HFF-Myc (cell line): ENCODE measurements around the gene MTMR12.
A peak's percentile ranks its signal among the peaks of the same experiment; 100 is the strongest.
"Not testable (repeated sequence)": the region's sequence is repeated elsewhere in the genome, so short reads cannot be mapped to it uniquely, and the experiment has no call there.

ENCODE experiments used
- DNase-seq: peaks from one replicate; pipeline ENCODE4 v3.0.0-alpha.2; 2011; ENCODE audit warnings: low read depth; ENCODE audit errors: extremely low read depth
- H3K4me3 ChIP-seq: replicated peaks from 2 replicates; pipeline ENCODE4 v1.5.1; 2011; ENCODE audit warnings: low read depth, mild to moderate bottlenecking, control low read depth, low read length
- TF ChIP-seq, protein P1 (sequence below): IDR thresholded peaks from 2 replicates; pipeline ENCODE4 v1.5.1; 2012; ENCODE audit warnings: mild to moderate bottlenecking, low read depth, low read length, control low read depth; ENCODE audit errors: missing control alignments

The MTMR12 gene

DNA sequence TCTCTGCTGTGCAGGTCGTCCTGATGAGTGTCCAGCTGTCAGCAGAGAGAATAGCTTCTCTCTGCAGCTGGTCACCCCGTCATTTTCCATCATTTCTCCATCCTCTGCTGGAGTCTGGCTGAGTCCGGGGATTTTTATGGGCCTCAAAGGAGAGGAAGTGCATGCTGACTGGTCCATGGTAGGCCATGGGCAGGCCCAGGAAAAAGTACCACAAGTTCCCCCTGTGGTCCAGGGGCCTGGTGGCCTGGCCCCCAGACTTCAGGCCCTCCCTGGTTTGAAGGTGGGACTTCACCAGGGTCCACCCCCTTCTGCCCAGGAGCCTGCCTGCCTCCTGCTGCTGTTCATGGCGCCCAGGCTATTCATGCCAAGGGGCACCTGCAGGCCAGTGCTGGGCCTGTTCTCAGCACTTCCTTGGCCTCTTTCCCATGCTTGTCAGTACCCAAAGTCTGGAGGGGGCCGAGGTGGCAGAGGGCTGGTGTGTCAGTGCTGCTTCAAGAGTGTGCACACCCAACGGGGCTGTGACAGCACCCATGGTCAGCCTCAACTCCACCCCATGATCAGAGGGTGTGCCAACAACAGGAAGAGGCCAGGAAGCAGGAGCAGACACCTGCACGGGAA lies 7.3 kb upstream of the MTMR12 start:
- no peak overlapping the region for H3K4me3 ChIP-seq
- TF ChIP-seq, protein P1, sequence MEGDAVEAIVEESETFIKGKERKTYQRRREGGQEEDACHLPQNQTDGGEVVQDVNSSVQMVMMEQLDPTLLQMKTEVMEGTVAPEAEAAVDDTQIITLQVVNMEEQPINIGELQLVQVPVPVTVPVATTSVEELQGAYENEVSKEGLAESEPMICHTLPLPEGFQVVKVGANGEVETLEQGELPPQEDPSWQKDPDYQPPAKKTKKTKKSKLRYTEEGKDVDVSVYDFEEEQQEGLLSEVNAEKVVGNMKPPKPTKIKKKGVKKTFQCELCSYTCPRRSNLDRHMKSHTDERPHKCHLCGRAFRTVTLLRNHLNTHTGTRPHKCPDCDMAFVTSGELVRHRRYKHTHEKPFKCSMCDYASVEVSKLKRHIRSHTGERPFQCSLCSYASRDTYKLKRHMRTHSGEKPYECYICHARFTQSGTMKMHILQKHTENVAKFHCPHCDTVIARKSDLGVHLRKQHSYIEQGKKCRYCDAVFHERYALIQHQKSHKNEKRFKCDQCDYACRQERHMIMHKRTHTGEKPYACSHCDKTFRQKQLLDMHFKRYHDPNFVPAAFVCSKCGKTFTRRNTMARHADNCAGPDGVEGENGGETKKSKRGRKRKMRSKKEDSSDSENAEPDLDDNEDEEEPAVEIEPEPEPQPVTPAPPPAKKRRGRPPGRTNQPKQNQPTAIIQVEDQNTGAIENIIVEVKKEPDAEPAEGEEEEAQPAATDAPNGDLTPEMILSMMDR, result no peak
- no peak for DNase-seq

DNA sequence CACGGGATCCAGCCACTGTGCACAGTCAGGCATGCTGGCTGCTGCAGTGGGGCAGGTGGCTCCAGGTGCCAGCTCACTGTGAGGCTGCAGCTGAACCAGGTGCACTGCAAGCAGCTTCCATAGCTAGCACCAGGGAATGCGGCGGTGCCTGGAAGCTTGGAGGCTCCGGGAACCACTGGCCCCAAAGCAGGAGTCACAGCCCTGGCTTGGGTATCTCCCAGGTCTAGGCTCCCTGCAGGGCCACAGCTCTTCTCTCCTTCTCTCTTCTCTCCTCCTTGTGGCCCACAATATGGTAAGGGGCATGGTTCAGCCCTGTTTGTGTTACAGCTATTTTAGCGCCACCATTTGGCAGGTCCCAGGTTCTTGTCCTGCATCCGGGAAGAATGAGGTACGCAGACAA lies 6.7 kb upstream of the MTMR12 start:
- no peak overlapping the region for H3K4me3 ChIP-seq
- TF ChIP-seq, protein P1, result no peak
- DNase-seq, result no peak

DNA sequence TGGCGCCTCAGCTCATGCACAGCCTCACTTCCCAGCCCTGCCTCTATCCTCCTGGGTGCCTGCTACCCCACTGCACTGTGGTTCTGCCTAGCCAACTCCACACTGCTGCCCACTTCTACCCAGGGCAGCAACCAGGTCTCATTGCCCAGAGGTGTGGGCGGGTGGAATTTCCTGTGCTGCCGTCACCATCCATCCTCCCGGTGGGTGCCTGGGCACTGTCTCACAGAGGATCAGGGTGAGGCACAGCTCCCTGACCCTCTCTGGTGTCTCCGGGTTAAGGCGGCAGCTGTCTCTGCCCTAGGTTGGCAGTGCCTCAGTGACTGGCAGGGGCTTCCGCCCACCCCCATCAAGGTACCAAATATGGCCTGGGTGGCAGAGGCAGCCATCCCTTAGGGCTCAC lies 4.3 kb upstream of the MTMR12 start:
- TF ChIP-seq, protein P1, result no peak
- no peak overlapping the region for H3K4me3 ChIP-seq
- DNase-seq, result no peak

DNA sequence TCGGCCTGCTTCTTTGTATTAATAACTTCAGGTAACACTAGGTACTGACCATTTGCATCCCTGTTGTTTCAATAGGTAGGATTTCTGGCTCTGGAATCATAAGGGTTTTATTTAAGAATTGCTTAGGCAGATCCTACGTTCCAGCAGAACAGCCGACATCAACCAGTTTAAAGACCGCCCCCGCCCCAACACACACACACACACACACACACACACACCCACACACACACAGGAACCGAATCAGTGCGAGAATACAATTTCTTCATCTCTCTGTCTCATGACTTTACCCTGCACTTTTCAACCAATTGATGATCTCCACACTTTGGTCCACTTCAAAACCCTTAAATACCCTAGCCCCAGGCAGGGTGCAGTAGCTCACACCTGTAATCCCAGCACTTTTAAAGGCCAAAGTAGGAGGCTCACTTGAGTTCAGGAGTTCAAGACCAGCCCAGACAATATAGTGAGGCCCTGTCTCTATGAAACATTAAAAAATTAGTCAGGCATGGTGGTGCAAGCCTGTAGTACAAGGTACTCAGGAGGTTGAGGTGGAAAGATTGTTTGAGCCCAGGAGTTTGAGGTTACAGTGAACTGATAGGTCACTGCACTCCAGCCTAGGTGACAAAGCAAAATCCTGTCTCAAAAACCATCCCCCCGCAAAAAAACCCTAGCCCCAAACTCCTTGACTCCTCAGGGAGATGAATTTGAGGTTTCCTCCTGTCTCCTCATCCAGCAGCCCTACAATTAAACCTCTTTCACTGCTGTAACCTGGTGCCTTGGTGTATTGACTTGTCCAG lies 2.7 kb upstream of the MTMR12 start:
- DNase-seq, result no peak
- no peak overlapping the region for H3K4me3 ChIP-seq
- TF ChIP-seq, protein P1, result no peak

- DNase-seq, result no peak
- TF ChIP-seq, protein P1, result no peak
- no peak overlapping the region for H3K4me3 ChIP-seq
Measured at GRCh38 chr5:32314658-32315057, 1.9 kb upstream of the MTMR12 start.

GRCh38 chr5:32314152-32314488 lies 1.4 kb upstream of the MTMR12 start:
- DNase-seq, H3K4me3 ChIP-seq: not testable (repeated sequence)

- TF ChIP-seq, protein P1, result no peak
- peak overlapping the region; percentile 71 for H3K4me3 ChIP-seq
Measured at GRCh38 chr5:32312197-32312594, 543 bp downstream of the MTMR12 start.

More at GRCh38 chr5:32312197-32312594, 543 bp downstream of the MTMR12 start:
- DNase-seq, result no peak
